ENCODE results near the gene PLA2G6.

PLA2G6 gene

DNA sequence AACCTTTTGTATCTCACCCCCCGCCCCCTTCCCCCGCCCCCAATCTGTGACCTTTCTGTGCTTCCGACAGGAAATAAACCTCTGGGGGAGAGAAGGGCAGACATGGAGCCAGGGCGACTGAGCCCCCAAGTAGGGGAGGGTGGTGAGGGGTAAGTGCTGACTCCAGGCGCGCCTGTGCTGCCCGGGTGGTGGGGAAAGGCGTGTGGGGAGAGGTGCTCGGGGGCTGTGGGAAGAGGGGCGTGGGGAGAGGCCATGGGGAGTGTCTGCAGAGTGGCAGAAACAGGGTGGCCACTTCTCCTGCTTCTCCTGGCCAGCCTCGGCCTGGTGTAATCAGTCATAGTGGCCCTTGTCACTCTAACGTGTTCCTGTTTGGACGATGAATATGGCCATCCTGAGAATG lies 105.7 kb downstream of the PLA2G6 start:
- H3K4me3 ChIP-seq (ENCODE audit: low read length in 2 of 2) = no peak overlapping the region
- WGBS, 2 donors (ENCODE audit: extremely low coverage in 2 of 2, insufficient read length in 2 of 2, insufficient replicate concordance in 1 of 2) = no CpG with 5 or more reads among the region's 13 CpGs
- peak overlapping the region; percentile 54 for H3K9ac ChIP-seq (ENCODE audit: low read depth, low read length, poor library complexity)
- H3K4me2 ChIP-seq (ENCODE audit: insufficient read depth, low read length, poor library complexity, severe bottlenecking) = no peak overlapping the region
- peak overlapping the region; percentile 6 for H2AK5ac ChIP-seq (ENCODE audit: low read depth, low read length)
- H3K4ac ChIP-seq (ENCODE audit: low read length) = no peak overlapping the region
- H2BK12ac ChIP-seq (ENCODE audit: low read length) = no peak overlapping the region
- peaks cover 4 to 14% of the 10 kb centered on the region in 2 donors for H3K4me1 ChIP-seq (ENCODE audit: control insufficient read depth in 2 of 2, insufficient read depth in 1 of 2, low read depth in 1 of 2, low read length in 2 of 2)
- H3K79me1 ChIP-seq (ENCODE audit: low read depth, low read length) = peaks cover under 1% of the 10 kb centered on the region
- H3K18ac ChIP-seq (ENCODE audit: low read length) = peak overlapping the region; percentile 63
- no peak overlapping the region for H2BK5ac ChIP-seq (ENCODE audit: low read length)
- H2AFZ ChIP-seq (ENCODE audit: low read length) = no peak overlapping the region
- no peak overlapping the region for H4K91ac ChIP-seq (ENCODE audit: low read depth, low read length, poor library complexity)
- no peak overlapping the region for H3K27ac ChIP-seq (replicated peaks; ENCODE audit: low read length)
- H2BK15ac ChIP-seq (ENCODE audit: low read length) = no peak overlapping the region
- no peak overlapping the region for H4K8ac ChIP-seq (ENCODE audit: low read depth, low read length)
- H3K27me3 ChIP-seq (ENCODE audit: control insufficient read depth in 3 of 3, insufficient read depth in 3 of 3, low read depth in 1 of 3, low read length in 3 of 3) = peaks cover 0 to 10% (median under 1%) of the 10 kb centered on the region in 3 experiments
- peaks cover 11 to 26% of the 10 kb centered on the region in 2 donors for H3K36me3 ChIP-seq (replicated peaks in 1 of 2; ENCODE audit: control insufficient read depth in 2 of 2, insufficient read depth in 2 of 2, low read length in 2 of 2)
- no peak overlapping the region for H2BK120ac ChIP-seq (ENCODE audit: low read depth, low read length)
- no peak overlapping the region for H3K23ac ChIP-seq (ENCODE audit: low read depth, low read length, poor library complexity)
- no peak overlapping the region for H3K14ac ChIP-seq (ENCODE audit: low read length)
- no peak for DNase-seq (ENCODE audit: low spot score)
- H3K9me3 ChIP-seq (replicated peaks in 1 of 2; ENCODE audit: control insufficient read depth in 2 of 2, insufficient read depth in 1 of 2, low read depth in 1 of 2, low read length in 2 of 2) = no peaks in the 10 kb centered on the region

DNA sequence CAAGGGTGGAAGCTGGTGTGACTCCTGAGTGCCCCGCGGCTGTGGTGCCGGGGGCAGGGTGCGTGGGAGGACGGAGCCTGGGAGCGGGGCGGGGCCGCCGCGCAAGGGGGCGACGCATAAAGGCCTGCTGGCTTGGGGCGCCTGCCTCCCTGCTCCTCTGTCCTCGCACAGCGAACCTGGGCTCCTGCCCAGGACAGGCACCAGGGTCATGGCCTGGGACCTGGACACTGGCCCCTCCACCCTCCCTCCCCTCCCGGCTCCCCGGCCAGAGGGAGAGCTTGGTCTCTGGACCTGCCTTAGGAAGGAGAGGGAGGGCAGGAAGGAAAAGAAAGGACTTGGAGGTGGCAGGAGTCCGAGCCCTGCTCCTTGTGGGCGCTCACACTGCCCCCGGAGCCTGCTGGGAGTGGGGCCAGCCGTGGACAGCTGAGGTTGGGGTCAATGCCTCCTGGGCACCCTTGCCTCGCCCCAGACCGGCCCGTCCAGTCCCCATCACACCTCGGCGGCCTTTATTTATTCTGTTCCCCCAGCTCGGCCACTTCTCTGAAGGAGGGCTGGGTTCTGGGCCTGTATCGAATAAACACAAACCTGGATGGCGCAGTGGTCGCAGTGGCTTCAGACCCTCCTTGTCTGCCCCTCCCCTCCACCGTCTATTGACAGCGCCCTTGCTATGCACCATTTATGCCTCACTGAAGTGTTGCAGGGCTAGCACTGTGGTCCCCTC lies 106.4 kb downstream of the PLA2G6 start:
- Histone ChIP-seq H3K4me2 (ENCODE audit: insufficient read depth, low read length, poor library complexity, severe bottlenecking) (no peak overlapping the region), H3K23ac (ENCODE audit: low read depth, low read length, poor library complexity) (no peak overlapping the region), H2BK5ac (ENCODE audit: low read length) (no peak overlapping the region), H4K8ac (ENCODE audit: low read depth, low read length) (no peak overlapping the region), H2AK5ac (ENCODE audit: low read depth, low read length) (peak overlapping the region; percentile 71), H3K9me3 (replicated peaks in 1 of 2; ENCODE audit: control insufficient read depth in 2 of 2, insufficient read depth in 1 of 2, low read depth in 1 of 2, low read length in 2 of 2) (no peaks in the 10 kb centered on the region), H3K36me3 (replicated peaks in 1 of 2; ENCODE audit: control insufficient read depth in 2 of 2, insufficient read depth in 2 of 2, low read length in 2 of 2) (peaks cover 11 to 26% of the 10 kb centered on the region in 2 donors), H3K4ac (ENCODE audit: low read length) (no peak overlapping the region), H3K14ac (ENCODE audit: low read length) (no peak overlapping the region), H3K9ac (ENCODE audit: low read depth, low read length, poor library complexity) (peak overlapping the region; percentile 53), H2BK15ac (ENCODE audit: low read length) (no peak overlapping the region), H2BK12ac (ENCODE audit: low read length) (no peak overlapping the region), H3K18ac (ENCODE audit: low read length) (no peak overlapping the region), H2BK120ac (ENCODE audit: low read depth, low read length) (no peak overlapping the region), H4K91ac (ENCODE audit: low read depth, low read length, poor library complexity) (no peak overlapping the region), H3K27ac (replicated peaks; ENCODE audit: low read length) (no peak overlapping the region), H2AFZ (ENCODE audit: low read length) (peak overlapping the region; percentile 6), H3K79me1 (ENCODE audit: low read depth, low read length) (no peaks in the 10 kb centered on the region), H3K4me3 (ENCODE audit: low read length in 2 of 2) (no peak overlapping the region), H3K27me3 (ENCODE audit: control insufficient read depth in 3 of 3, insufficient read depth in 3 of 3, low read depth in 1 of 3, low read length in 3 of 3) (peaks cover 0 to 3% (median 0%) of the 10 kb centered on the region in 3 experiments), H3K4me1 (ENCODE audit: control insufficient read depth in 2 of 2, insufficient read depth in 1 of 2, low read depth in 1 of 2, low read length in 2 of 2) (peaks cover 8 to 14% of the 10 kb centered on the region in 2 donors)
- no peak for DNase-seq (ENCODE audit: low spot score)
- no CpG with 5 or more reads among the region's 32 CpGs for WGBS, 2 donors (ENCODE audit: extremely low coverage in 2 of 2, insufficient read length in 2 of 2, insufficient replicate concordance in 1 of 2)

DNA sequence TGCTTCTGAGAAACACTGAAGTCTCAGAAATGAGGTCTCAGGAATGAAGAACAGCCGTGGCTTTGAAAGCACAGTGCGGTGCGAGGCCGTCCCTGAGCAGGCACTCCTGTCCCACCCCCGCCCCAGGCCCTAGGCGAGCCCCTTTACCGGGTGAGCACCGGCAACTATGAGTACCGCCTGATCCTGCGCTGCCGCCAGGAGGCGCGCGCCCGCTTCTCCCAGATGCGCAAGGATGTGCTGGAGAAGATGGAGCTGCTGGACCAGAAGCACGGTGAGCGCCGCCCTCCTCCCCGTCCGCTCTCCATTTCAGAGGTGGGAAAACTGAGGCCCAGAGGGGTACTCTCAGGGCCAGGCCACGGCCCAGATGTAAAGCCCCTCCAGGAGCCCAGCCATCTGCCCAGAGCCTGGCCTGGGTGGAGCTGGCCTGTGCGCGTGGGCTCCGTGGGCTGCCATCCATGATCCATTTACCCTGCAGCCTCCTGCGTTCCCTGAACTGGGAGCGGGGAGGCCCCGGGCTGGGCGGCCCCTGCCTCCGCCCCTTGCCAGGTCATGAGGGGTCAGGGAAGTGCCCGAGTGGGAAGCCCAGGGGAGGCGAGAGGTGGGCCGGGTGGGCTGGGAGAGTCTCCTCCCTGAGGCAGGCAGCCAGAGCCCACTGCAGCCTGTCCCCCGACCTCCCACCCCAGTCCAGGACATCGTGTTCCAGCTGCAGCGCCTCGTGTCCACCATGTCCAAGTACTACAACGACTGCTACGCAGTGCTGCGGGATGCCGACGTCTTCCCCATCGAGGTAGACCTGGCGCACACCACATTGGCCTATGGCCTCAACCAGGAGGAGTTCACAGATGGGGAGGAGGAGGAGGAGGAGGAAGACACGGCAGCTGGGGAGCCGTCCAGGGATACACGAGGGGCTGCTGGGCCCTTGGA lies 107.2 kb downstream of the PLA2G6 start:
- Histone ChIP-seq H3K18ac (ENCODE audit: low read length) (no peak overlapping the region), H4K8ac (ENCODE audit: low read depth, low read length) (no peak overlapping the region), H2BK12ac (ENCODE audit: low read length) (no peak overlapping the region), H2BK15ac (ENCODE audit: low read length) (no peak overlapping the region), H3K4me1 (ENCODE audit: control insufficient read depth in 2 of 2, insufficient read depth in 1 of 2, low read depth in 1 of 2, low read length in 2 of 2) (peaks cover 10 to 20% of the 10 kb centered on the region in 2 donors), H2BK5ac (ENCODE audit: low read length) (no peak overlapping the region), H3K4ac (ENCODE audit: low read length) (no peak overlapping the region), H3K27ac (replicated peaks; ENCODE audit: low read length) (no peak overlapping the region), H3K36me3 (replicated peaks in 1 of 2; ENCODE audit: control insufficient read depth in 2 of 2, insufficient read depth in 2 of 2, low read length in 2 of 2) (peaks cover 11 to 26% of the 10 kb centered on the region in 2 donors), H2AK5ac (ENCODE audit: low read depth, low read length) (peak overlapping the region; percentile 5), H3K4me2 (ENCODE audit: insufficient read depth, low read length, poor library complexity, severe bottlenecking) (no peak overlapping the region), H3K27me3 (ENCODE audit: control insufficient read depth in 3 of 3, insufficient read depth in 3 of 3, low read depth in 1 of 3, low read length in 3 of 3) (no peaks in the 10 kb centered on the region), H3K14ac (ENCODE audit: low read length) (no peak overlapping the region), H4K91ac (ENCODE audit: low read depth, low read length, poor library complexity) (no peak overlapping the region), H2BK120ac (ENCODE audit: low read depth, low read length) (no peak overlapping the region), H2AFZ (ENCODE audit: low read length) (no peak overlapping the region), H3K9me3 (replicated peaks in 1 of 2; ENCODE audit: control insufficient read depth in 2 of 2, insufficient read depth in 1 of 2, low read depth in 1 of 2, low read length in 2 of 2) (no peaks in the 10 kb centered on the region), H3K4me3 (ENCODE audit: low read length in 2 of 2) (no peak overlapping the region), H3K9ac (ENCODE audit: low read depth, low read length, poor library complexity) (peak overlapping the region; percentile 44), H3K79me1 (ENCODE audit: low read depth, low read length) (no peaks in the 10 kb centered on the region), H3K23ac (ENCODE audit: low read depth, low read length, poor library complexity) (no peak overlapping the region)
- DNase-seq (ENCODE audit: low spot score) = no peak
- WGBS, 2 donors (ENCODE audit: extremely low coverage in 2 of 2, insufficient read length in 2 of 2, insufficient replicate concordance in 1 of 2) = no CpG with 5 or more reads among the region's 47 CpGs

All from neuronal stem cell (in vitro differentiated cells).